GOT3 (cell line): ENCODE results near the gene HPGD.

Experiments
- DNase-seq: peaks from one replicate; lab custom pipeline; 2025; ENCODE audit warnings: mixed read lengths; lab: John Stamatoyannopoulos, UW

The HPGD gene

DNA sequence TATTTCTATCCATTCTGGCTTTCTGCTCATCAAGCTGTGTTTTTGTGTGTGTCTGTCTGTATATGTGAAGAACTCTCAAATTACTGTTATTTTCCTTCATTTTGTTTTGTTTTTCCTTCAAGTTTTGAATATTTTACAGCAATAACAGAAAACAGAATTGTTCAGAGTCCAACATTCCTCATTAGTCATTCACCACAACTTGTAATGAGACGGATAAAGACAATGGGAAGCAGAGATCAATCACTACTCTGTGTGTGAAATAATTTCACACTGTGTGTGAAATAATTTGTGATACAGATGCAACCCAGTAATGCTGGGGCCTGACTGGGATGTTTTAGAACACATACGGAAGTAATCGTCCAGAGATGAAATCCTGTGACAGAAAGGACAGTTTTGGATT, 55.2 kb downstream of the HPGD start:
- DNase-seq = no peak

DNA sequence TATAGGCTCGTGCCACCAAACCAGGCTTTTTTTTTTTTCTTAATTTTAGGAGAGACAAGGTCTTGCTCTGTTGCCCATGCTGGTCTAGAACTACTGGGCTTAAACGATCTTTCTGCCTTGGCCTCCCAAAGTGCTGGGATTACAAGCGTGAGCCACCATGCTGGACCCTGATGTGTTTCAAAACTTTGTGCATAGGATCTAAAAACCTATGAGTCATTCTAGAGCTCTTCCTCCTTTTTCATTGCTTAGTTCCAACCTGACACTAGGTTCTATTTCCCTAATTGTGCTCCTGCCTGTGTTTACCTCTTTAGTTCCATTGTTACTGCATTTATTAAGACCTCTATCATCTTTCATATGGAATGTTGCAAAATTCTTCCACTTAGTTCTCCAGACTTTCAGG, 57.3 kb downstream of the HPGD start:
- no peak for DNase-seq

DNA sequence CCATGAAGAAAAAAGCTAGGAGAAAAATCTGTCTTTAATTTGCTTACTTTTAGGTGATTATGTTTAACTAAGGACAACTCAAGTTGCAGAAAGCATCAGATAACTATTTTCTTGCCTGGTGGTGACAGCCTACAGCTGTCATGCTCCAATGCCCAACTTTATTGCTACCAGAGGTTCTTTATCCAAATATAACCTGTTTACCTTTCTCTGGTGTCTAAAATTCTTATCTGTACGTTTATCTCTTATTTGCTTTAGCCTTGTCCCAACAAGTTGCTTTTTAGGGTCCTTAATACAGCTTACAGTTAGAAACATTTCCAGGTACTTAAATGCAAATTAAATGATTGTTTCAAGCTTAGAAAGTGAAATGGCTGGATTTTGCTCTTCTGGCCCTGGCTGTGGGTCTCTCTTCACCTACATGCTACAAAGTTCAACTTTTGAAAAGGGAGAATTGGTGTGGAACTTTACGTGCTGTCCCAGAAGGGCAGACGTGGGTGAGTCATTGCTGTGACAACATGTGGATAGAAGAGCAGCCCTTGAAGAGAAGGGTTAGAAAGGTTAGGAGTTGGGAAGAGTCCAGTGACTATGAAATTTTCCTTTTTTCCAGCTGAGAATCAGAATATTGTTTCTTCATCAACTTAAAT, 60.7 kb downstream of the HPGD start:
- no peak for DNase-seq

DNA sequence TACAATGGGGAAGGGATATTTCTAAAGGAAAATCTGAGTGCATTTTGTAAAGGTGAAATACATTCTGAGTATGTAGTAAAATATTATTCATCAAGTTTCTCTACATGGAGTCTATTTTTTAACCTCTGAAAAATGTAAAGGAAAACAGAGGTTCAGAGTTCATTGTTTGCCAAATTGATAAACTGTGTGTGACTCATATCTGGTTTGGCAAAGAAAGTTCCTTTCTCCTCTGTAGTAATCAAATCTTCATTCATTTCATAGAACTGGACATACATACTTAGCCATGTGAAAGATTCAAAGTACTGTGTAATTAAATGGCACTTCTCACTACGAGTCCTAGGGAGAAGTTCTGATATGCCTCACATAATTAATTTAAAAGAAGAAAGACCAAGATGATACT, 61.6 kb downstream of the HPGD start:
- DNase-seq = no peak

DNA sequence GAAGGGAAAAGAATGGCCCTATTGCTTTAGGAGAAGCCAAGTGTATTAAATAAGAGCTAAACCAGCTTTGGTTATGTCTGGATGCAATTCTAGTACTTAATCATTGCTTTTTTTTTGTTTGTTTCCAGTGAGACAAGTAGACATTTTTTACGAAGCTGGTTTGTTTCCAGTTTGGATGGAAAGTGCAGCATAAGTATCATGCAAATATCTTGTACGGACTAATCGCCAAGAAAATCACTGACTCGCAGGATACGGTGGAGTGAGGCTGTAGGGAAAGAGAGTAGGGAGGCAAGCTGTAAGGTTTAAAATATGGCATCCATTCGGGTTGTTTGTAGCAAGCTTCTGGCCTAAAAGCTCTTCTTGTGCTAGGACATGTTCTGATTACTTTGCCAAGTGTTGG, 64.8 kb downstream of the HPGD start:
- DNase-seq = no peak

DNA sequence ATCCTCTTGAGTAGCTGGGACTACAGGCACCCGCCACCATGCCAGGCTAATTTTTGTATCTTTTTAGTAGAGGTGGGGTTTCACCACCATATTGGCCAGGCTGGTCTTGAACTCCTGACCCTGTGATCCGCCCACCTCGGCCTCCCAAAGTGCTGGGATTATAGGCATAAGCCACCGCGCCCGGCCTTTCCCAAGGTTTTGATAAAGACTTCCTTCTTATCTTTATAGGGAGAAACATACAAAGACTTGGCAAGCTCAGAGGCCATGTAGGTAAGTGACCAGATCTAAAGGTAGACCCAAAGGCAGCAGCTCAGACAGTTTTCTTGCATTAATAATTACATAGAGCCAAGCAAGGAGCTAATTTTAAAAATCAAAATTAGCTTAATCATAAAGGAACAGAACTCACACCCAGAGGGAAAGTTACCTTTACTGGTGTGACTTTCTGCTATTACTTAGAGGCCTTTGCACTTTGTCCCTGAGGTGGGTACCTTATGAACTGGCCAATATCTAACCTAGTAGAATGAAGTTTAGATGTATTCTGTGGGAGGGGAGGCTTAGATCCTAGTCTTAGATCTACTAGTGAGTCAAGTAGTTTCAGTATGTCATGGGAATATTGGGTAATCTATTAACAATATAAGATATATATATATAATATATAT, 67.3 kb downstream of the HPGD start:
- DNase-seq = no peak

DNA sequence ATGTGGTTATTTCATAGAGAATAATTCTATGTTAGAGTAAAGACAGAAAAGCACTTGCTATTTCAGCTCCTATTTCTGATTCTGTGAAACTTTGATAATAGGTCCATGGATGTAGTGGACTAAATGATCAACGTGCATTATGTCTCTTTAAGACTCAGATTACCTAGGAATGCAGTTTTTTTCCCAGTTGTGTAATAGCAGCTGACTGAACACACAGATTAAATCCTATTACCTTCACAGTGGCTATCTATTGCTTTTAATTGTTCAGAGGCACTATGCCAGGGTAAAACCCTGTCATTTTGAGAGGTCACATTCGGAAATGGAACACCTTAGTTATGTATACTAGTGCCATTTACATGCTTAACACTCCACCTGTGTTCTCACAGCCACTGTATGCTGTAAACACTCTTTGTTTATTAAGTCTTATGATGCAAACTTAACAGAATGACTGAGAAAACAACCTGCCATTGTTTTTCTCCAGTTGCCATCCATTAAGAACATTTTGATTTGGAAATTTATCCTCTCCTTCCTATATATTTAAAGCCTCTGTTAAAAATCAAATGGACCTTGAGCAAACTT, 70.5 kb downstream of the HPGD start:
- no peak for DNase-seq

DNA sequence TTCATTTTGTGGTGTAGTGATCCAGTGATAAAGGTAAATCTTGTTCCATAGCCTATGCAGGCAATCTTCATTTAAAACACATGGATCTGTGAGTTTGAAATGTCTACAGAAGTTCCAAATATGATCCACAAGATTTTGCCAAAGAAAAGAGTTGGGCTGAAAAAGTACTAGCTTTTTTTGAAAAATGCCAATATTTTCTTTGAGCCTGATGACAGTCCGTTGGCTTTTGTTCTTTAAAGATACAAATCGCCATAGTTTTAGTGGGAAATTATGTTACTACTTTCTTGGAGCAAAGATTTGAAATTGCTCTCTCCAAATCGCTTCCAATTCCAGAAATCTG, 71.5 kb downstream of the HPGD start:
- DNase-seq = no peak

DNA sequence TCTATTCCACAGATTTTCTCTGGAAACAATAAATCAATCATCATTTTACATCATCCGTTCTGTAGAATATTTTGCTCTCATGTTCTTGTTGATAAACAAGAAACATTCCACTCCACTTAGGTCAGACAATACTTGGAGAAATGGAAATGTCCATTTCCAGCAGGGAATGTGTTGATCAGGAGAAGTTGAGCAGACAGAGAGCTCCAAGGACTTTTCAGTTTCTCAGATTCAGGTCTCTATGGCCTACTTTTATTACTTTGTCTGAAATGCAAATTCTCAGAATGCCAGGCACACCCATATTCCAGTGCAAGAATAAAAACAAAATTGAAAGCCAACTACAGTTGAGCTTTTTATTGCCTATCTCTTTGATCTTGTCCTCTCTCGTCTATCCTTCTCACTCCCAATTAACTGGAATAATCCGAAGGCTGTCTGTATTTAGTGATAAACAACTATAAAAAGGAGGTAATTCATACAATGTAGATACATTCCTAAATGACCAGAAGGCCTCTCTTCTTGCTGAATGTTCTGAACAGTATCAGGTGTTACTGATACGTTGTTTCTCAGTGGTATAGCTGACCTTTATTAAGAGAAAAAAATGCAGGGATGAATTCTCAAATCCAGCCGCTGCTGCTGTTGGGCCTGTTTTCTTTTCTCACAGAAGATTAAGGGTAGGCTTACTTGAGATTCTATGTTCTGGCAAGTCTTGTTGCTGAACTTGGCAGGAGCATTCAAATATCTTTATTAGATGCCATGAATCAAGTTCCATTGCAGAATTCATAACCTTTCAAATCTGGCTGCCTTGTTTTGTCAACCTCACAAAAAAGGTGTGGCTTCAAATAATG, 72.1 kb downstream of the HPGD start:
- DNase-seq = no peak

DNA sequence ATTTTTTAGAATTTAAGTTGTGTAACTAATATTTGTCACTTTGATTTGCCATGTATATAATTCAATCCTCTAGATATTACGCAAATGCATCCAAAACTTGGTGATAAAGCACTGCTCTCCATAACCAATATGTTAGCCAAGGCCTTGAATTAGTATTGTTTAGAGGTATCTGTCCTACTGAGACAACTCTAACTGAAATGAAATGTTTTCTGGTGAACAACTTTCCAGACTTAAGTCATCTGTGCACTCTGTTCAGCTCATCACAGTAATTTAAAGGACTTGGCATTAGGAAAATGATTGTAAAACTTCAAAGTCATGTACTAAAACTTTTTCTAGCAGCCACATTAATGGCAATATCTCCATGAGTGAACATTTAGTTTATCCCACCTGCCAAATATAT, 73.1 kb downstream of the HPGD start:
- DNase-seq = no peak

DNA sequence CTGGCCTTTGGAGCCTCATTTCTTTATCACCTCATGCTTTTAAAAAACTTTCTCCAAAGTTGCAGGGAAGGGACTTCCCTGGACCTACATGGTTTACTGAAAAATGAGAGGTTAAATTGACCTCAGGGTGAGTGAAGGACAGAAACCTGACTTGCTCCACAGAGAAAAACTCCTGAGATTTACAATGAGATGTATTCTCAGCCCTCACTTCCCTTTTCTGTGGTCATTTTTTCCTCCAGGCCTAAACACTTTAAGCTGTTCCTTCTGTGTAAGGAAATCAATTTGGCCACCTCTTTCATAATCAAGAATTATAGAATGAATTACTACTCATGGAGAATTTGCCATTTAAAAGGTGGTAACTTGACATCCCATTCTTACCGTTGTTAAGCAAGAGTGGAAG, 77.9 kb downstream of the HPGD start:
- DNase-seq = no peak
